Fibroblast of villous mesenchyme (primary cell): ENCODE measurements around the gene CFAP65. TPM values are rescaled to one million over a fixed set of nuclear protein-coding genes. Genes with fewer than 3 reads are reported as not detected.

Experiments used
- DNase-seq: peaks from one replicate; pipeline ENCODE4 v3.0.0-alpha.2; 2010; ENCODE audit warnings: low read depth
- H3K4me3 ChIP-seq: 2 replicates; pipeline ENCODE4 v1.5.1; 2011; ENCODE audit warnings: low read depth, mild to moderate bottlenecking, low read length
- CTCF ChIP-seq: IDR thresholded peaks from 2 replicates; pipeline ENCODE4 v1.5.1; 2012; ENCODE audit warnings: low read depth, mild to moderate bottlenecking, low read length; ENCODE audit not compliant: insufficient read depth
- total RNA-seq: library from RNA; depleted of rRNA; stranded (reverse); fragments of >200 nt; gene quantifications from 2 replicates; pipeline ENCODE4 v1.2.3, GENCODE V29; 2012

Gene CFAP65
- total RNA-seq: not detected in 2 replicates

- H3K4me3 ChIP-seq: peak within 1 kb of the TSS; percentile 41
- DNase-seq: peak; percentile 50
- no peak for TF ChIP-seq CTCF
Observed at GRCh38 chr2:219041252-219041651, at the start of gene CFAP65. Gene CFAP65, minus strand, starts transcription at chr2:219041516. Its CDS starts 2,468 bp downstream, at chr2:219039048.

- TF ChIP-seq CTCF: no peak
- DNase-seq: no peak
- H3K4me3 ChIP-seq: no peak overlapping the region
Observed at GRCh38 chr2:219090436-219091299, 49.4 kb upstream of the CFAP65 start.

GRCh38 chr2:219089330-219089729 is 48.0 kb upstream of the CFAP65 start:
- DNase-seq: no peak
- no peak for TF ChIP-seq CTCF
- H3K4me3 ChIP-seq: no peak overlapping the region

- no peak overlapping the region for H3K4me3 ChIP-seq
- DNase-seq: no peak
- TF ChIP-seq CTCF: no peak
Observed at GRCh38 chr2:219087848-219088247, 46.5 kb upstream of the CFAP65 start.

GRCh38 chr2:219087361-219087760 is 46.0 kb upstream of the CFAP65 start:
- TF ChIP-seq CTCF: no peak
- DNase-seq: no peak
- H3K4me3 ChIP-seq: no peak overlapping the region

GRCh38 chr2:219086196-219086595 is 44.9 kb upstream of the CFAP65 start:
- no peak overlapping the region for H3K4me3 ChIP-seq
- DNase-seq: no peak
- no peak for TF ChIP-seq CTCF

- no peak for DNase-seq
- TF ChIP-seq CTCF: no peak
- H3K4me3 ChIP-seq: no peak overlapping the region
Observed at GRCh38 chr2:219084791-219085190, 43.5 kb upstream of the CFAP65 start.
